ENCODE measurements around the gene WDR81.

- TF ChIP-seq MAX (IDR thresholded peaks at IDR 0.05) (no peak), MAFK (IDR thresholded peaks at IDR 0.05; ENCODE audit: partially characterized antibody) (no peak), JUN (IDR thresholded peaks at IDR 0.05) (no peak), CTCF (IDR thresholded peaks at IDR 0.05) (no peak), REST (IDR thresholded peaks at IDR 0.05) (no peak), EP300 (IDR thresholded peaks at IDR 0.05) (no peak), POLR2A (IDR thresholded peaks at IDR 0.05; ENCODE audit: low read length) (no peak), CBX2 (IDR thresholded peaks at IDR 0.05; ENCODE audit: borderline replicate concordance, low read depth) (no peak)
Measured at GRCh38 chr17:1743088-1743439, 18.6 kb downstream of the WDR81 start.

All from A549 (cell line).